Stimulated activated CD8-positive, alpha-beta memory T cell treated with anti-CD3 and anti-CD28 coated beads, Interleukin-12 subunit alpha, Interleukin-12 subunit beta, amount 100 ng/mL, for 24 hours (primary cell): ENCODE results near the gene ENTPD7.
"Not testable (repeated sequence)": the region's sequence is repeated elsewhere in the genome, so short reads cannot be mapped to it uniquely, and the experiment has no call there.

Experiments
- DNase-seq: peaks from one replicate; pipeline ENCODE4 v3.0.0-alpha.2; 2020; ENCODE audit errors: extremely low read depth

ENTPD7 gene

GRCh38 chr10:99685597-99685967, 26.3 kb downstream of the ENTPD7 start:
- DNase-seq: no peak

GRCh38 chr10:99689461-99689860, 30.2 kb downstream of the ENTPD7 start:
- DNase-seq: no peak

- no peak for DNase-seq
These were observed 34.7 kb downstream of the ENTPD7 start for GRCh38 chr10:99693933-99694583.

- no peak for DNase-seq
These were observed 36.5 kb downstream of the ENTPD7 start for GRCh38 chr10:99695761-99696160.

GRCh38 chr10:99698504-99699080, 39.3 kb downstream of the ENTPD7 start:
- DNase-seq: no peak

- no peak for DNase-seq
These were observed 41.3 kb downstream of the ENTPD7 start for GRCh38 chr10:99700649-99701048.

- no peak for DNase-seq
These were observed 49.2 kb downstream of the ENTPD7 start for GRCh38 chr10:99708428-99709012.

GRCh38 chr10:99709480-99710229, 50.3 kb downstream of the ENTPD7 start:
- DNase-seq: no peak

GRCh38 chr10:99711129-99711719, 51.9 kb downstream of the ENTPD7 start:
- DNase-seq: no peak

GRCh38 chr10:99714446-99714845, 55.1 kb downstream of the ENTPD7 start:
- no peak for DNase-seq

GRCh38 chr10:99720387-99720786, 61.1 kb downstream of the ENTPD7 start:
- no peak for DNase-seq

- DNase-seq: no peak
These were observed 70.7 kb downstream of the ENTPD7 start for GRCh38 chr10:99730026-99730425.

- DNase-seq: no peak
These were observed 72.2 kb downstream of the ENTPD7 start for GRCh38 chr10:99731306-99732032.

- DNase-seq: peak; percentile 90
These were observed 72.9 kb downstream of the ENTPD7 start, which contains the start of the genes COX15 and CUTC for GRCh38 chr10:99732033-99732842. TSS of gene COX15 (minus strand) at chr10:99732127. CDS start at chr10:99732049, 78 bp downstream. TSS of gene CUTC (plus strand) at chr10:99732234. CDS start at chr10:99732349, 115 bp downstream.

GRCh38 chr10:99733366-99733765, 74.1 kb downstream of the ENTPD7 start:
- DNase-seq: no peak

- not testable (repeated sequence) for DNase-seq
These were observed 74.8 kb downstream of the ENTPD7 start for GRCh38 chr10:99734111-99734510.

- DNase-seq: no peak
These were observed 81.0 kb downstream of the ENTPD7 start for GRCh38 chr10:99740260-99740659.

GRCh38 chr10:99740933-99741559, 81.7 kb downstream of the ENTPD7 start:
- no peak for DNase-seq

GRCh38 chr10:99742254-99742653, 82.9 kb downstream of the ENTPD7 start:
- no peak for DNase-seq

- DNase-seq: no peak
These were observed 83.4 kb downstream of the ENTPD7 start for GRCh38 chr10:99742701-99743100.
